HG03571 (cell line): ENCODE data around the gene GFER.
"Not testable (repeated sequence)": the region's sequence is repeated elsewhere in the genome, so short reads cannot be mapped to it uniquely, and the experiment has no call there.

Source experiments
- ATAC-seq: cut with Tn5 transposase; IDR thresholded peaks from one replicate; pipeline ENCODE4 v1.9.1; 2021; ENCODE audit not compliant: unreplicated experiment

Gene GFER

GRCh38 chr16:2025251-2025650 is 41.3 kb downstream of the GFER start:
- ATAC-seq = no peak

GRCh38 chr16:2025878-2026460 is 42.0 kb downstream of the GFER start:
- ATAC-seq = no peak

DNA sequence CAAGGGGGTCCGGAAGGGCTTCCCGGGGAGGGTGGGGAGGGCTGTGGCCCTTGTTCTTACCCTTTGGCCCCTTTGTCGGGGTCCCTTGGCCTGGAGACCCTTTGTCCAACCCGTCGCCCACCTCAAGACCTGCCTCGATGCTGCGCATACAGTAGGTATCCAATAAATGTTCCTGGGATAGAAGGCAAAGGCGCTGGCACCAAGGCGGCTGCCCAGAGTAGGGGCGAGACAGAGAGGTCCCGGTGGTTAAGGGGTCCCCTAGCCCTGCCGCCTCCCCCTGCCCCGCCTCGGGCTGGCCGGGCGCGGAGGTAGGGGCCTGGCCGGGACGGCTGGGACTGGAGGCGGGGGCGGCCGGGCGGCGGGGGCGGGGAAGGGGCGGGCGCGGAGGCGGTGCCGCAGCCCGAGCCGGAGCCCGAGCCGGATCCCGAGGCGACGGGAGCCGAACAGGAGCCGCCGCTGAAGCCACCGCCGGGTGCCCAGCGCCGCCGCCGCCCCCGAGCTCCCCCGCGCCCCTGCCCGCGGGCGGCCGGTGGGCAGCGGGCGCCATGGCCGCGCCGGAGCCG is 42.5 kb downstream of the GFER start, which contains the start of gene NHERF2:
NHERF2 (plus strand) TSS at position 442 of the 563 bp plus-strand sequence; CDS start at position 546, 104 bp downstream.
- no peak for ATAC-seq

GRCh38 chr16:2027024-2028010 is 43.3 kb downstream of the GFER start:
- ATAC-seq = no peak

GRCh38 chr16:2028146-2028545 is 44.2 kb downstream of the GFER start:
- no peak for ATAC-seq

DNA sequence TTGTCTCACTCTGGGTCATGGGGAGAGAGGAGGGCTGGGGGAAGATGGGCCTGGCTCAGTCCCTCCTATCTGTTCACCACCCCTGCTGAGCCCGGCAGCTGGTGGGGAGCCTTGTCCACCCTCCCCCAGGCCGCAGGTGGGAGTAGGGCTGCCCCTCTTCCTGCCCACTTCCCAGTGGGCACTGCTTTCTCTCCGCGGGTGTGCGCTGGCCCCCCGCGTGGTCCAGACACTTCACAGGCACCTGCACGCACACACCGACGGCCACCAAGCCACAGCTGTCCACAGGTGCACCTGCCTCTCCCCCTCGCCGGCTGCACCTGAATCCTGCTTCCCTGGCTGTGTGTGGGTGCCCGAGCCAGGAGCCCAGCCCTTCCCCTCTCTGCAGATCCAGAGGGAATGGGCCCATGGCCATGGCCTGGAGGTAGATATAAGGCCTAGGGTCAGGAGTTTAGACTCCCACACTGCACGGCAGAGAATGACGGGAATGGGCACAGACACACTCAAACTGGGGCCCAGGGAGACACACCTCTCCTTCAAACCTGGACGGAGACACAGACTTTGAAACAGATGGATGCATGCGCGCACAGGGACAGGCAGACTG is 44.7 kb downstream of the GFER start:
- ATAC-seq = no peak

DNA sequence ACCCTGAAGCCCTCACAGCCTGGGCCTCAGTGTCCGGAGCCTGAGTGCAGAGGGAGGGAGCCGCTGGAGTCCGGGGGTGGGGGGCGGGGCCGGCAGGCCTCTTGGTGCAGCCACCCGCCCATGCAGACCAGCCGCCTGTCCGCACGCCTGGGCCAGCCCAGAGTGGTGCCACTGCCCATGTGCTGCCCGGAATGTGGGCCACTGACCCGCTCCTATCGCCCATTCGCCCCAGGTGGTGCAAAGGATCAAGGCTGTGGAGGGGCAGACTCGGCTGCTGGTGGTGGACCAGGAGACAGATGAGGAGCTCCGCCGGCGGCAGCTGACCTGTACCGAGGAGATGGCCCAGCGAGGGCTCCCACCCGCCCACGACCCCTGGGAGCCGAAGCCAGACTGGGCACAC is 45.4 kb downstream of the GFER start:
- no peak for ATAC-seq

- ATAC-seq = no peak
Observed at GRCh38 chr16:2030036-2030435, 46.0 kb downstream of the GFER start.

- no peak for ATAC-seq
Observed at GRCh38 chr16:2031081-2031577, 47.1 kb downstream of the GFER start.

DNA sequence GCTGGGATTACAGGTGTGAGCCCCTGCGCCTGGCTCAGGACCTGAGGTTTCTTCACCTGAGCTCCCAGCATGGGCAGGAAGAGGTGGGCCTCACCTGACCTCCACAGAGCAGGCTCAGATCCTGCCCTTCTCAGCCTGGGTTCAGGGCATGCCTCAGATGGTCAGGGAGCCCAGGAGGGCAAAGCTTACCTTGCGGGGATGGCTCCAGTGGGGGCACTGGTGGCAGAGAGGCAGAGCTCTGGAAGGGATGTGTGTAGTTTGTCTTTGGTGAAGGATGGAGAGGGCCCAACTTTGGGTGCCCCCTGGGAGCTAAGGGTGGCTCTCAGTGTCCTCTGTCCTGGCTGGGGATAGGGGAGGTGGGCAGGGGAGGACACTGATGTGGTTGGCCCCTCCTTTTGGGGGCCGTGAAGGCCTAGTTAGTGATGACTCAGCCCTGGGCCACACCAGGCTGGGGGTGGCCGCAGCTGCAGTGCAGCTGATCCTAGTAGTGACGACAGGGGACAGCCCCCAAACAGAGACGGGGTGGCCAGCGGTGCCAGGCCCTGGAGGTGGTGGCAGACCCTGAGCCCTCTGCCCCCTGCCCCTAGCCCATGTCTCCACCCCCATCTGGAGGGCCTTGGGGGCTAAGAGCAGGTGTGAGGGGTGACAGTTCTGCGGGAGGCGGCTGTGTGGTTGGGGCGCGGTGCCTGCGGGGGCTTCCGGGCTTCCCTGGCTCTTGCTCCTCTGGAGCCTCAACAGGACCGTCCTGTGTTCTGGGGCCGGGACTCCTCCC is 48.5 kb downstream of the GFER start:
- no peak for ATAC-seq

GRCh38 chr16:2033057-2033908 is 49.3 kb downstream of the GFER start:
- no peak for ATAC-seq

DNA sequence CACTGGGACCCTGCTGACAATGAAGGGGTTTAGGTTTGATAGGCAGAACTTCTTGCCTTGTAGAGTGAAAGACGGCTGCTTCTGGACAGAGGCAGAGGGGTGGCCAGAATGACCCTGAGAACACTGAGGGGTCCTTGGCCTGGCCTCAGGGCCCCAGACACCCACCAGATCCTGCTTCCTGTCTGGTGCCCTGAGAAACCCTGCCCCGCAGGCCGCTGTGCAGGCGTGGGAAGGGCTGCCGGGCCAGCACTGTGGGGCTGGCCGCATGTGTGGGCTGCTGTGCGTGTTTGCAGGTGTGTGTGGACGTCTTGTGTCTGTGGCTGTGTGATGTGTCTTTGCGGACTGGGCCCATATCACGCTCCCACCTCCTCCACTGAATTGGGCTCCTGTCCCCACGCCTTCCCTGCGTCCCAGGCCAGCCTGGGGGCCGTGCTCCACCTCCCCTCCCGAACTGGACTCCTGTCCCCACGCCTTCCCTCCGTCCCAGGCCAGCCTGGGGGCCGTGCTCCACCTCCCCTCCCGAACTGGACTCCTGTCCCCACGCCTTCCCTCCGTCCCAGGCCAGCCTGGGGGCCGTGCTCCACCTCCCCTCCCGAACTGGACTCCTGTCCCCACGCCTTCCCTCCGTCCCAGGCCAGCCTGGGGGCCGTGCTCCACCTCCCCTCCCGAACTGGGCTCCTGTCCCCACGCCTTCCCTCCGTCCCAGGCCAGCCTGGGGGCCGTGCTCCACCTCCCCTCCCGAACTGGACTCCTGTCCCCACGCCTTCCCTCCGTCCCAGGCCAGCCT is 50.1 kb downstream of the GFER start:
- ATAC-seq = not testable (repeated sequence)

- no peak for ATAC-seq
Observed at GRCh38 chr16:2034696-2035430, 50.9 kb downstream of the GFER start.

GRCh38 chr16:2035431-2036199 is 51.6 kb downstream of the GFER start:
- ATAC-seq = no peak

GRCh38 chr16:2036200-2036966 is 52.4 kb downstream of the GFER start:
- ATAC-seq = no peak

- no peak for ATAC-seq
Observed at GRCh38 chr16:2037115-2037514, 53.1 kb downstream of the GFER start.
